Epithelial cell of proximal tubule (primary cell): ENCODE data around the gene ZNF845. TPM values are rescaled to one million over a fixed set of nuclear protein-coding genes. Genes with fewer than 3 reads are reported as not detected.

Experiments
- DNase-seq: peaks from one replicate; pipeline ENCODE4 v3.0.0-alpha.2; 2011; ENCODE audit warnings: low read depth
- H3K4me3 ChIP-seq: 2 replicates; pipeline ENCODE4 v1.5.1; 2011; ENCODE audit warnings: low read depth, mild to moderate bottlenecking, low read length
- total RNA-seq: library from RNA; depleted of rRNA; stranded (reverse); fragments of >200 nt; gene quantifications from 2 replicates; pipeline ENCODE4 v1.2.3, GENCODE V29; 2015
- TF ChIP-seq, protein P1 (sequence below): conservative IDR thresholded peaks from 2 replicates; pipeline ENCODE4 v1.5.1; 2012; ENCODE audit warnings: low read depth, mild to moderate bottlenecking, low read length

The ZNF845 gene
- total RNA-seq, 1 donor from 2014 or later = 4.6 TPM

GRCh38 chr19:53365134-53365898 is 31.8 kb downstream of the ZNF845 start, which contains the start of gene ZNF525:
Gene ZNF525, plus strand, starts transcription at chr19:53365705. Its CDS starts 6,577 bp downstream, at chr19:53372282.
- TF ChIP-seq, protein P1, sequence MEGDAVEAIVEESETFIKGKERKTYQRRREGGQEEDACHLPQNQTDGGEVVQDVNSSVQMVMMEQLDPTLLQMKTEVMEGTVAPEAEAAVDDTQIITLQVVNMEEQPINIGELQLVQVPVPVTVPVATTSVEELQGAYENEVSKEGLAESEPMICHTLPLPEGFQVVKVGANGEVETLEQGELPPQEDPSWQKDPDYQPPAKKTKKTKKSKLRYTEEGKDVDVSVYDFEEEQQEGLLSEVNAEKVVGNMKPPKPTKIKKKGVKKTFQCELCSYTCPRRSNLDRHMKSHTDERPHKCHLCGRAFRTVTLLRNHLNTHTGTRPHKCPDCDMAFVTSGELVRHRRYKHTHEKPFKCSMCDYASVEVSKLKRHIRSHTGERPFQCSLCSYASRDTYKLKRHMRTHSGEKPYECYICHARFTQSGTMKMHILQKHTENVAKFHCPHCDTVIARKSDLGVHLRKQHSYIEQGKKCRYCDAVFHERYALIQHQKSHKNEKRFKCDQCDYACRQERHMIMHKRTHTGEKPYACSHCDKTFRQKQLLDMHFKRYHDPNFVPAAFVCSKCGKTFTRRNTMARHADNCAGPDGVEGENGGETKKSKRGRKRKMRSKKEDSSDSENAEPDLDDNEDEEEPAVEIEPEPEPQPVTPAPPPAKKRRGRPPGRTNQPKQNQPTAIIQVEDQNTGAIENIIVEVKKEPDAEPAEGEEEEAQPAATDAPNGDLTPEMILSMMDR = peak; percentile 31
- DNase-seq = no peak
- peak within 1 kb of the TSS; percentile 95 for H3K4me3 ChIP-seq

DNA sequence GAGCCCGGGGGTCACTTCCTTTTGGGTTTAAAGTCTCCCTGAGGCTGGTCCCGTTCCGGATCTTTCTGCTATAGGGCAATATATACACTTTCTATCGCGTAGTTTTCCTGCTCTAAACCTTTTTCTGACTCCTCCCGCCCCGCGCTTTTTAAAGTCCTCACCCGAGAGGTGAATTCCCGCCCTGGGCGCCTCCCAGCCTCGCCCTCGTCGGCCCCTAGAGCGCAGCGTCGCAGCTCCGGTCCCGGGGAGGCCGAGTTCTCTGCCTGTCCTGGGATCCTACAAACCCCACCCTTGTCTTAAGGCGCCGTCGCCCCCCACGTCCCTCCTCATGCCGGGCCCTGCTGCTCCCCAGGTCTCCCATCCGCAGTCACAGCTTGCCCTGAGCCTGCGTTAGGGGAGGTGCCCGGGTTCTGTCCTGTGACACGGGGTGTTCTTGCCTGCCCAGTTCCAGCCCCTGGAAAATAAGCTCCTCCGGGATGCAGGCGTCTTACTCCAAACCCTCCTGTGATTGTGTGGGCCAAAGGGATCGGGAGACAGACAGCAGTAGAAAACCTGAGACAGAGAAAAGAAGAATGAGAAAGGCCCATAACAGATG is 32.4 kb downstream of the ZNF845 start:
- TF ChIP-seq, protein P1 = no peak
- no peak for DNase-seq
- H3K4me3 ChIP-seq = peak overlapping the region; percentile 95

- DNase-seq = no peak
- no peak overlapping the region for H3K4me3 ChIP-seq
- TF ChIP-seq, protein P1 = no peak
These were observed 38.6 kb downstream of the ZNF845 start for GRCh38 chr19:53372196-53372595.

GRCh38 chr19:53374288-53374687 is 40.7 kb downstream of the ZNF845 start:
- TF ChIP-seq, protein P1 = no peak
- no peak for DNase-seq

DNA sequence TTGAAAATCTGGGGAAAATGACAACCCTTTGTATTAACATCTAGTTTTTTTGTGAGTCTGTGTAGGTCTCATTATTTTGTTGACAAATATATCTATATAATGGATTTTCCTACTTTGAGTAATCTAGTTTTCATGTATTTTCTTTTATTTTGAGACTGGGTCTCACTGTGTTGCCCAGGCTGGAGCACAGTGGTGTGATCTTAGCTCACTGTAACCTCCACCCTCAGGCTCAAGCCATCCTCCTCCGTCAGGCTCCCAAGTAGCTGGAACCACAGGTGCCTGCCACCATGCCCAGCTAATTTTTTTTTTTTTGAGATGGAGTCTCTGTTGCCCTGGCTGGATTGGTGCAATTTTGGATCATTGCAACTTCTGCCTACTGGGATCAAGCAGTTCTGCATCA is 41.2 kb downstream of the ZNF845 start:
- no peak for DNase-seq
- no peak overlapping the region for H3K4me3 ChIP-seq
- TF ChIP-seq, protein P1 = no peak

More at GRCh38 chr19:53374288-53374687, 40.7 kb downstream of the ZNF845 start:
- no peak overlapping the region for H3K4me3 ChIP-seq

DNA sequence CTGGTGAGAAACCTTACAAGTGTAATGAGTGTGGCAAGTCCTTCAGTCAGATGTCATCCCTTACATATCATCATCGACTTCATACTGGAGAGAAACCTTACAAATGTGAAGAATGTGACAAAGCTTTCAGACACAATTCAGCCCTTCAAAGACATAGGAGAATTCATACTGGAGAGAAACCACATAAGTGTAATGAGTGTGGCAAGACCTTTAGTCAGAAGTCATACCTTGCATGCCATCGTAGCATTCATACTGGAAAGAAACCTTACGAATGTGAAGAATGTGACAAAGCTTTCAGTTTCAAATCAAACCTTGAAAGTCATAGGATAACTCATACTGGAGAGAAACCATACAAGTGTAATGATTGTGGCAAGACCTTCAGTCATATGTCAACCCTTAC is 47.8 kb downstream of the ZNF845 start:
- TF ChIP-seq, protein P1 = no peak
- no peak for DNase-seq
- no peak overlapping the region for H3K4me3 ChIP-seq
